GDM1 (cell line): Measurements from ENCODE around the gene GAS2L2.

ENCODE experiments used
- DNase-seq: peaks from one replicate; lab custom pipeline; 2025; lab: John Stamatoyannopoulos, UW

The GAS2L2 gene

DNA sequence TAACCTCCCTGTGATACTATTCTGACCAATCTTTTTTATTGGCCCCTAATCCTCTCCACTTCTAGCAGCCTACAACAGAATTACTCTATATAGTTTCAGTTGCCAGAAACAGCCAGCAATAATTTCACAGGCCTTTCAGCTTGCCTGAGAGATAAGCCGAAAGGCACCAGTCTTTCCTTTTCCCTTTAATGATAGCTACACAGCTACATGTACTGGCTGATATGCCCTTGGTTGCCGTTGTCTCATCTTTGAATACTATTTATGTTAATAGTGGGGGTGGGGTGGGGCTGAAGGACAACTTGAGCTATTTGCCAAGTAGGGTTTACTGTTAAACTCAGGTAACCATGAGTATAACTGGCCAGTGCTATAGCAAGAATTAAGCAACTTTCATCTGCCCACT is 57.4 kb downstream of the GAS2L2 start:
- DNase-seq: no peak

DNA sequence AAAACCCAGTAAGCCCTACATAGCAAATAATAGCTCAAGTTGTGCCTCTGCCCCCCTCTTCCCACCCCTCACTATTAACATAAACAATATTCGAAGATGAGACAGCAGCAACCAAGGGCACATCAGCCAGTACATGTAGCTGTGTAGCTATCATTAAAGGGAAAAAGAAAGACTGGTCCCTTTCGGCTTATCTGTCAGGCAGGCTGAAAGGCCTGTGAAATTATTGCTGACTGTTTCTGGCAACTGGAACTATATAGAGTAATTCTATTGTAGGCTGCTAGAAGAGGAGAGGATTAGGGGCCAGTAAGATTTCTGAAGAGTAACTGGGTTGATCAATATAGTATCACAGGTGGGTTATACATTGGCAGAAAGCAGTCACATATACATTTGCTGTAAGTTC is 58.1 kb downstream of the GAS2L2 start:
- DNase-seq: no peak
